ENCODE data around the gene NFKB1.
"Not testable (repeated sequence)": the region's sequence is repeated elsewhere in the genome, so short reads cannot be mapped to it uniquely, and the experiment has no call there.

Gene NFKB1

DNA sequence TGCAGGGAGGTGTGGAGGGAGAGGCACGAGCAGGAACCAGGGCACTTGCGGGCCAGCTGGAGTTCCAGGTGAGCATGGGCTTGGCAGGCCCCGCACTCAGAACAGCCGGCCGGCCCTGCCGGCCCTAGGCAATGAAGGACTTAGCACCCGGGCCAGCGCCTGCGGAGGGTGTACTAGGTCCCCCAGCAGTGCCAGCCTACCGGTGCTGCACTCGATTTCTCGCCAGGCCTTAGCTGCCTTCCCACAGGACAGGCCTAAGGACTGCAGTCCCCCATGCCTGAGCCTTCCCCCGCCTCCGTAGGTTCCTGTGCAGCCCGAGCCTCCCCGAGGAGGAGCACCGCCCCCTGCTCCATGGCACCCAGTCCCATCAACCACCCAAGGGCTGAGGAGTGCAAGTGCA is 18.0 kb upstream of the NFKB1 start:
- Mint-ChIP-seq H3K27ac (no peak overlapping the region), H3K36me3 (ENCODE audit: low read depth) (peaks cover 1% of the 10 kb centered on the region), H3K4me3 (no peak overlapping the region), H3K9me3 (peaks cover 16% of the 10 kb centered on the region), H3K4me1 (peaks cover 11% of the 10 kb centered on the region), H3K27me3 (no peaks in the 10 kb centered on the region)
- ATAC-seq (no peak), DNase-seq (no peak)

GRCh38 chr4:102483990-102484692 is 17.0 kb upstream of the NFKB1 start:
- H3K4me3 Mint-ChIP-seq = peak overlapping the region; percentile 70
- not testable (repeated sequence) for ATAC-seq; DNase-seq; H3K27me3 Mint-ChIP-seq; H3K36me3 Mint-ChIP-seq (ENCODE audit: low read depth)
- H3K27ac Mint-ChIP-seq = peak overlapping the region; percentile 37
- peaks cover 13% of the 10 kb centered on the region for H3K9me3 Mint-ChIP-seq
- H3K4me1 Mint-ChIP-seq = peaks cover 11% of the 10 kb centered on the region

GRCh38 chr4:102492531-102493241 is 8.5 kb upstream of the NFKB1 start:
- DNase-seq = no peak
- H3K4me3 Mint-ChIP-seq = no peak overlapping the region

DNA sequence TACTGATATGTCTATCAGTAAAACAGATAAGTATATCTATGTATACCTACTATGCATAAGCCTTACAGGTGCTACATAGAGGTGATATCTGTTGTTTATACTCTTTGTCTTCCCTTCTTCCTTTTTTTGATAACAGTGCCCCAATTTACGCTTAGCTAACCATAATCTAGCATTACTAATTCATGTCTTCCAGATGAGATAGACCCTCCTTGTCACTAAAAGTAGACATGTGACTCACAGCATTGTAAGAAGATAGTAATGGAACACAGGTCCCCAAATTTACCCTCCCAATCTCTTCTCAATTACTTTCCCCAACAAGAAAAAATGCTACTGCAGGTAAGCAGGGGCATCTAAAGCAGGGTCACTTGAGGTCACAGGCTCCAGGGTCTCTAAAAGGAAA is 7.9 kb upstream of the NFKB1 start:
- Mint-ChIP-seq H3K4me3 (no peak overlapping the region), H3K36me3 (ENCODE audit: low read depth) (no peaks in the 10 kb centered on the region), H3K27me3 (no peaks in the 10 kb centered on the region), H3K27ac (peak overlapping the region; percentile 10), H3K9me3 (no peaks in the 10 kb centered on the region), H3K4me1 (peaks cover 24% of the 10 kb centered on the region)
- DNase-seq (no peak), ATAC-seq (peak; percentile 67)

More at GRCh38 chr4:102492531-102493241, 8.5 kb upstream of the NFKB1 start:
- Mint-ChIP-seq H3K27me3 (no peaks in the 10 kb centered on the region), H3K36me3 (ENCODE audit: low read depth) (no peaks in the 10 kb centered on the region), H3K4me1 (peaks cover 24% of the 10 kb centered on the region), H3K9me3 (no peaks in the 10 kb centered on the region), H3K27ac (no peak overlapping the region)
- no peak for ATAC-seq

- ATAC-seq (peak; percentile 44), DNase-seq (no peak)
- H3K27me3 Mint-ChIP-seq = no peaks in the 10 kb centered on the region
- H3K4me3 Mint-ChIP-seq = no peak overlapping the region
- H3K27ac Mint-ChIP-seq = peak overlapping the region; percentile 10
- H3K9me3 Mint-ChIP-seq = peaks cover 5% of the 10 kb centered on the region
- no peaks in the 10 kb centered on the region for H3K36me3 Mint-ChIP-seq (ENCODE audit: low read depth)
- H3K4me1 Mint-ChIP-seq = peaks cover 28% of the 10 kb centered on the region
Observed at GRCh38 chr4:102493794-102494193, 7.4 kb upstream of the NFKB1 start.

DNA sequence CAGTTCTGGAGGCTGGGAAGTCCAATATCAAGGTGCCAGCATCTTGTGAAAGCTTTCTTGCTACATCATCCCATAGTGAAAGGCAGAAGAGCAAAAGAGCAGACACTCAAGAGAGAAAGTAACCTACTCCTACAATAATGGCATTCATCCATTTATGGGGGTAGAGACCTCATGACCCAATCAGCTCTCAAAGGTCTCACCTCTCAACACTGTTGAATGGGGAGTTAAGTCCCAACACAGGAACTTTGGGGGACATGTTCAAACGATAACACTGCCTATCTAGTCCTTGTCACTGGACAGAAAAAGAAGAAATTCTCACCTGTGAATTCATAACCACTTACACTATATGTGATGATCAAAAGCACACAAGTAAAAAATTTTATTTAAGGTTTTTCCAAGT is 6.6 kb upstream of the NFKB1 start:
- no peak overlapping the region for H3K27ac Mint-ChIP-seq
- ATAC-seq (peak; percentile 45), DNase-seq (no peak)
- peaks cover 28% of the 10 kb centered on the region for H3K4me1 Mint-ChIP-seq
- H3K4me3 Mint-ChIP-seq = no peak overlapping the region
- no peaks in the 10 kb centered on the region for H3K27me3 Mint-ChIP-seq
- peaks cover 7% of the 10 kb centered on the region for H3K9me3 Mint-ChIP-seq
- H3K36me3 Mint-ChIP-seq (ENCODE audit: low read depth) = no peaks in the 10 kb centered on the region

- Mint-ChIP-seq H3K4me3 (no peak overlapping the region), H3K4me1 (peaks cover 31% of the 10 kb centered on the region), H3K9me3 (peaks cover 7% of the 10 kb centered on the region), H3K36me3 (ENCODE audit: low read depth) (peaks cover 11% of the 10 kb centered on the region), H3K27me3 (no peaks in the 10 kb centered on the region), H3K27ac (no peak overlapping the region)
- no peak for ATAC-seq
- no peak for DNase-seq
Observed at GRCh38 chr4:102497986-102498385, 3.2 kb upstream of the NFKB1 start.

GRCh38 chr4:102500352-102500695 is 835 bp upstream of the NFKB1 start:
- H3K27ac Mint-ChIP-seq = peak overlapping the region; percentile 93
- H3K9me3 Mint-ChIP-seq = peaks cover 7% of the 10 kb centered on the region
- peak; percentile 34 for DNase-seq
- peak overlapping the region; percentile 84 for H3K4me3 Mint-ChIP-seq
- peaks cover 31% of the 10 kb centered on the region for H3K36me3 Mint-ChIP-seq (ENCODE audit: low read depth)
- H3K27me3 Mint-ChIP-seq = no peaks in the 10 kb centered on the region
- peaks cover 28% of the 10 kb centered on the region for H3K4me1 Mint-ChIP-seq
- ATAC-seq = peak; percentile 34

GRCh38 chr4:102501447-102501696 is 213 bp downstream of the NFKB1 start:
- Mint-ChIP-seq H3K4me1 (peaks cover 33% of the 10 kb centered on the region), H3K27me3 (no peaks in the 10 kb centered on the region), H3K27ac (peak overlapping the region; percentile 86), H3K36me3 (ENCODE audit: low read depth) (peaks cover 34% of the 10 kb centered on the region), H3K9me3 (peaks cover 7% of the 10 kb centered on the region), H3K4me3 (peak overlapping the region; percentile 79)
- ATAC-seq = peak; percentile 13
- DNase-seq = no peak

- ATAC-seq = no peak
- peak overlapping the region; percentile 84 for H3K27ac Mint-ChIP-seq
Observed at GRCh38 chr4:102502543-102502818, 1.3 kb downstream of the NFKB1 start.

DNA sequence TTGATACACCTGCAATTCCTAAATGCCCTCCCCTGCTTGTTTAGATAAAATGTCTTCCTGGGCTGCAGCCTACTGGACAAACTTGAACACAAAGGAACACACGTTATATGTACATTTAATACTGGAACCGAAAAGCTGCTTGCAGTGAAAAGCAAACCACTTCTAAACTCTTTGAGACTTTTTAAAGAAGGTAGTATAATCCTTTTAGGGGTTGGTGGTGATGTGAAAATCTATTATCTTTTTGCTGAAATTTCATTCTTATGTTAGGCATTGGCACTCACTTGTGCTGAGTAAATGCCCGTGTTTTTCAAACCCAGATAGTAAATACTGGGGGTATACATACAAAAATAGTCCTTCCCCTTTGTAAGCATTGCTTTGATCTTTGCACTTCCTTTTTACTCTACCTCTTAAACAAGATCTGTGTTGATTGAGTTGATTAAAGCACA is 2.2 kb downstream of the NFKB1 start:
- H3K4me3 Mint-ChIP-seq = peak overlapping the region; percentile 89
- peaks cover 7% of the 10 kb centered on the region for H3K9me3 Mint-ChIP-seq
- H3K27me3 Mint-ChIP-seq = no peaks in the 10 kb centered on the region
- H3K27ac Mint-ChIP-seq = peak overlapping the region; percentile 84
- peaks cover 44% of the 10 kb centered on the region for H3K36me3 Mint-ChIP-seq (ENCODE audit: low read depth)
- peaks cover 46% of the 10 kb centered on the region for H3K4me1 Mint-ChIP-seq
- DNase-seq (no peak), ATAC-seq (no peak)

More at GRCh38 chr4:102502543-102502818, 1.3 kb downstream of the NFKB1 start:
- peaks cover 39% of the 10 kb centered on the region for H3K36me3 Mint-ChIP-seq (ENCODE audit: low read depth)
- no peaks in the 10 kb centered on the region for H3K27me3 Mint-ChIP-seq
- no peak for DNase-seq
- peak overlapping the region; percentile 89 for H3K4me3 Mint-ChIP-seq
- H3K4me1 Mint-ChIP-seq = peaks cover 39% of the 10 kb centered on the region
- H3K9me3 Mint-ChIP-seq = peaks cover 7% of the 10 kb centered on the region

DNA sequence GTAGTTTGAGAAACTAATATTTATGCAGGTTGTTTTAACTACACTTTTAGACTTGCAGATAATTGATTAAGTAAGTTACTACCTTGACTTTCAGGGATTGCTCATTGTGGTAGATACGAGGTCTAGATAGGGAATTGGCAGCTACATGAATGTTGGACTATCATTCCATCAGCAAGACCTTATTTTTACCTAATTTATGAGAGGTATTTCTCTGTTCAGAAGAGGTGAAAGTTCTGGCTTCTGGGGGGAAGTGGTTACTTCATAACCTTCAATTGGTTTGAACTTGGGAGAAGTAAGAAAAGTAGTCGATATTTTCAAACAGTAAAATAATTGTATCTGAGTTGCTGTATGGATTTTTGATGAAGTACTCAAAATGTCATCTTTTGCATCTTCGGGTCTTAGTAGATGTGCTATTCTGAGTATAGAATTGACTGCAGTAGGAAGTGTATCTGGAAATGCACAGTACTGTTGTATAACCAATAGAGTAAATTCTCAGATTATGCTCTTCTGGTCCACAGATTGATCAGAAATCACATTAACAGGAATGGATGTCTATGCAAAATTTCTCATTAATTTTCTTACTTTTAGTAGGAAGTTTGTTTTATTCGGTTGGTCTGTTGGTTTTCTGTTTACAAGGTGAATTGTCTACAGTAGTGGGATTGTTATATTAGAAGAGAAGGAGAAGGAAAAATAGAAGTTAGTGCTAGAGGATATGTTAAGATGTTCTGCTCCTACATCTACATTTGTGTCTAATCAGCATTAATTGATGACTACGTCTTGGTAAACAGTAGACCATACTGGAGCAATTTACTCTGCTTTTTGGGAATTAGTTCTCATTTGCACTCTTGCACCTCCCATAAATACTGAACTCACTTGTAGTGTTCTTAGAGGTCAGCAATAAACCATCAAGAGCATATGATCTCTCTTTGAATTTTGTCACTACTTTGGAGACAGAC is 3.0 kb downstream of the NFKB1 start:
- Mint-ChIP-seq H3K4me3 (peak overlapping the region; percentile 89), H3K9me3 (no peaks in the 10 kb centered on the region), H3K36me3 (ENCODE audit: low read depth) (peaks cover 50% of the 10 kb centered on the region), H3K27me3 (no peaks in the 10 kb centered on the region), H3K4me1 (peaks cover 50% of the 10 kb centered on the region), H3K27ac (peak overlapping the region; percentile 84)
- ATAC-seq (no peak), DNase-seq (no peak)

GRCh38 chr4:102504941-102505340 is 3.8 kb downstream of the NFKB1 start:
- Mint-ChIP-seq H3K27me3 (no peaks in the 10 kb centered on the region), H3K36me3 (ENCODE audit: low read depth) (peaks cover 58% of the 10 kb centered on the region), H3K27ac (no peak overlapping the region), H3K4me1 (peaks cover 57% of the 10 kb centered on the region), H3K9me3 (no peaks in the 10 kb centered on the region), H3K4me3 (peak overlapping the region; percentile 89)
- ATAC-seq (no peak), DNase-seq (no peak)

GRCh38 chr4:102505708-102506107 is 4.5 kb downstream of the NFKB1 start:
- Mint-ChIP-seq H3K27me3 (no peaks in the 10 kb centered on the region), H3K9me3 (no peaks in the 10 kb centered on the region), H3K27ac (no peak overlapping the region), H3K36me3 (ENCODE audit: low read depth) (peaks cover 66% of the 10 kb centered on the region), H3K4me3 (peak overlapping the region; percentile 89), H3K4me1 (peaks cover 58% of the 10 kb centered on the region)
- DNase-seq = no peak
- no peak for ATAC-seq

- Mint-ChIP-seq H3K4me3 (peak overlapping the region; percentile 61), H3K36me3 (ENCODE audit: low read depth) (peaks cover 72% of the 10 kb centered on the region), H3K27me3 (no peaks in the 10 kb centered on the region), H3K9me3 (no peaks in the 10 kb centered on the region), H3K4me1 (peaks cover 63% of the 10 kb centered on the region), H3K27ac (peak overlapping the region; percentile 50)
- DNase-seq (no peak), ATAC-seq (no peak)
Observed at GRCh38 chr4:102506523-102506922, 5.4 kb downstream of the NFKB1 start.

Data from activated naive CD8-positive, alpha-beta T cell treated with anti-CD3 and anti-CD28 coated beads, Interleukin-2, amount 50 U/mL, for 24 hours (primary cell).